ENCODE results near the gene ZNF99. TPM values are rescaled to one million over a fixed set of nuclear protein-coding genes. Genes with fewer than 3 reads are reported as not detected.
"Not testable (repeated sequence)": the region's sequence is repeated elsewhere in the genome, so short reads cannot be mapped to it uniquely, and the experiment has no call there.

The ZNF99 gene
- total RNA-seq, 1 donor from 2014 or later, result not detected

GRCh38 chr19:22733691-22734090 is 50.3 kb downstream of the ZNF99 start:
- TF ChIP-seq CTCF (IDR thresholded peaks at IDR 0.05), result no peak
- Mint-ChIP-seq H3K27me3 (ENCODE audit: unreplicated experiment) (no peaks in the 10 kb centered on the region), H3K27ac (ENCODE audit: unreplicated experiment) (no peak overlapping the region), H3K36me3 (ENCODE audit: unreplicated experiment) (no peaks in the 10 kb centered on the region), H3K4me3 (ENCODE audit: unreplicated experiment) (no peak overlapping the region), H3K9me3 (ENCODE audit: unreplicated experiment) (peaks cover 56% of the 10 kb centered on the region), H3K4me1 (ENCODE audit: unreplicated experiment) (no peaks in the 10 kb centered on the region)
- DNase-seq (ENCODE audit: extremely low spot score, unreplicated experiment), result no peak

- H3K27me3 Mint-ChIP-seq (ENCODE audit: unreplicated experiment); H3K4me1 Mint-ChIP-seq (ENCODE audit: unreplicated experiment); H3K4me3 Mint-ChIP-seq (ENCODE audit: unreplicated experiment); H3K27ac Mint-ChIP-seq (ENCODE audit: unreplicated experiment); H3K36me3 Mint-ChIP-seq (ENCODE audit: unreplicated experiment): not testable (repeated sequence)
- peaks cover 71% of the 10 kb centered on the region for H3K9me3 Mint-ChIP-seq (ENCODE audit: unreplicated experiment)
- DNase-seq (ENCODE audit: extremely low spot score, unreplicated experiment), result peak; percentile 60
Measured at GRCh38 chr19:22728214-22728613, 55.7 kb downstream of the ZNF99 start.

- H3K27me3 Mint-ChIP-seq (ENCODE audit: unreplicated experiment), result not testable (repeated sequence)
Measured at GRCh38 chr19:22721533-22721932, 62.4 kb downstream of the ZNF99 start.

GRCh38 chr19:22708983-22709382 is 75.0 kb downstream of the ZNF99 start:
- TF ChIP-seq CTCF (IDR thresholded peaks at IDR 0.05), result no peak
- peak; percentile 80 for DNase-seq (ENCODE audit: extremely low spot score, unreplicated experiment)
- no peak overlapping the region for H3K4me3 Mint-ChIP-seq (ENCODE audit: unreplicated experiment)
- H3K9me3 Mint-ChIP-seq (ENCODE audit: unreplicated experiment), result peaks cover 5% of the 10 kb centered on the region
- H3K27ac Mint-ChIP-seq (ENCODE audit: unreplicated experiment), result no peak overlapping the region
- no peaks in the 10 kb centered on the region for H3K4me1 Mint-ChIP-seq (ENCODE audit: unreplicated experiment)
- no peaks in the 10 kb centered on the region for H3K27me3 Mint-ChIP-seq (ENCODE audit: unreplicated experiment)
- no peaks in the 10 kb centered on the region for H3K36me3 Mint-ChIP-seq (ENCODE audit: unreplicated experiment)

More at GRCh38 chr19:22721533-22721932, 62.4 kb downstream of the ZNF99 start:
- H3K36me3 Mint-ChIP-seq (ENCODE audit: unreplicated experiment); H3K4me3 Mint-ChIP-seq (ENCODE audit: unreplicated experiment); H3K4me1 Mint-ChIP-seq (ENCODE audit: unreplicated experiment); H3K27ac Mint-ChIP-seq (ENCODE audit: unreplicated experiment): not testable (repeated sequence)
- peaks cover 47% of the 10 kb centered on the region for H3K9me3 Mint-ChIP-seq (ENCODE audit: unreplicated experiment)
- DNase-seq (ENCODE audit: extremely low spot score, unreplicated experiment), result peak; percentile 25

- not testable (repeated sequence) for H3K27me3 Mint-ChIP-seq (ENCODE audit: unreplicated experiment); H3K4me1 Mint-ChIP-seq (ENCODE audit: unreplicated experiment); DNase-seq (ENCODE audit: extremely low spot score, unreplicated experiment); H3K4me3 Mint-ChIP-seq (ENCODE audit: unreplicated experiment); H3K27ac Mint-ChIP-seq (ENCODE audit: unreplicated experiment); H3K36me3 Mint-ChIP-seq (ENCODE audit: unreplicated experiment)
- peaks cover 18% of the 10 kb centered on the region for H3K9me3 Mint-ChIP-seq (ENCODE audit: unreplicated experiment)
Measured at GRCh38 chr19:22703096-22703495, 80.9 kb downstream of the ZNF99 start.

- H3K36me3 Mint-ChIP-seq (ENCODE audit: unreplicated experiment); H3K4me1 Mint-ChIP-seq (ENCODE audit: unreplicated experiment); H3K27ac Mint-ChIP-seq (ENCODE audit: unreplicated experiment); DNase-seq (ENCODE audit: extremely low spot score, unreplicated experiment); H3K4me3 Mint-ChIP-seq (ENCODE audit: unreplicated experiment); H3K27me3 Mint-ChIP-seq (ENCODE audit: unreplicated experiment): not testable (repeated sequence)
- H3K9me3 Mint-ChIP-seq (ENCODE audit: unreplicated experiment), result peaks cover 20% of the 10 kb centered on the region
Measured at GRCh38 chr19:22702661-22703060, 81.3 kb downstream of the ZNF99 start.

Other genes with a start within 250 kb of the ZNF99 start
- gene ZNF492, start 149.8 kb downstream of the ZNF99 start, total RNA-seq, result not detected in 2 replicates
- not detected in 2 replicates for gene ZNF723, start 48.1 kb upstream of the ZNF99 start, total RNA-seq
- not detected in 2 replicates for gene ZNF728, start 219.0 kb upstream of the ZNF99 start, total RNA-seq

Data from osteocyte (in vitro differentiated cells).